Transverse colon (tissue), 4 donors: Measurements from ENCODE around the gene LRRC10B. TPM values are rescaled to one million over a fixed set of nuclear protein-coding genes. Genes with fewer than 3 reads are reported as not detected.

ENCODE experiments used
- DNase-seq: peaks from one replicate; pipeline ENCODE4 v3.0.0-alpha.2; 2019
- H3K27ac ChIP-seq, 4 donors: fragments of 200-600 bp; sonication (generic); 2 replicates each; pipeline ENCODE4 v1.5.1; 2016 to 2018; ENCODE audit warnings: inconsistent platforms in 4 of 4
- H3K27me3 ChIP-seq: fragments of 200-600 bp; sonication (generic); 2 replicates; pipeline ENCODE4 v1.5.1; 2017; ENCODE audit warnings: inconsistent platforms
- H3K36me3 ChIP-seq, 4 donors: fragments of 200-600 bp; sonication (generic); 2 replicates each; pipeline ENCODE4 v1.5.1; 2017 to 2019; ENCODE audit warnings: inconsistent platforms in 4 of 4
- H3K4me1 ChIP-seq, 4 donors: fragments of 200-600 bp; sonication (generic); 2 replicates each; pipeline ENCODE4 v1.5.1; 2017 to 2020; ENCODE audit warnings: inconsistent platforms in 4 of 4
- H3K4me3 ChIP-seq, 4 donors: fragments of 200-600 bp; sonication (generic); 1 replicate in 1 of 4; 2 replicates in 3 of 4; pipeline versions ENCODE4 v1.5.1 to v1.6.1; 2017 to 2019; ENCODE audit warnings: inconsistent platforms in 4 of 4
- H3K9me3 ChIP-seq, 2 donors: fragments of 200-600 bp; sonication (generic); 2 replicates each; pipeline ENCODE4 v1.5.1; 2017 to 2019; ENCODE audit warnings: inconsistent platforms in 2 of 2
- CTCF ChIP-seq, 5 experiments: fragments of 200-600 bp in 3 of 5; fragments of 450-650 bp in 2 of 5; sonication (generic) in 3 of 5; IDR thresholded peaks; 1 replicate in 2 of 5; 2 replicates in 3 of 5; pipeline ENCODE4 v1.5.1; 2016 to 2017; ENCODE audit warnings: antibody characterized with exemption in 5 of 5, inconsistent platforms in 3 of 5, mild to moderate bottlenecking in 2 of 5, moderate library complexity in 1 of 5
- EP300 ChIP-seq: sonication (generic); formaldehyde crosslinking; IDR thresholded peaks from one replicate; pipeline ENCODE4 v1.6.1; 2017; ENCODE audit warnings: antibody characterized with exemption, low read depth
- POLR2A ChIP-seq: fragments of 450-650 bp; IDR thresholded peaks from one replicate; pipeline ENCODE4 v1.6.1; 2016; ENCODE audit warnings: antibody characterized with exemption, mild to moderate bottlenecking, moderate library complexity
- POLR2AphosphoS5 ChIP-seq, 3 donors: sonication (generic); formaldehyde crosslinking; IDR thresholded peaks; one replicate each; pipeline ENCODE4 v1.6.1; 2016; ENCODE audit warnings: antibody characterized with exemption in 3 of 3
- WGBS, 2 donors: methylation state at CpG; one replicate each; pipeline ENCODE4 v1.1.5; 2018; ENCODE audit warnings: low coverage in 1 of 2; 5-methylcytosine and 5-hydroxymethylcytosine counted together
- in situ Hi-C, 4 donors: fragments of 200-750 bp; cut with MboI; loops; one replicate each; pipeline versions ENCODE4 v1.15.0 to v1.15.1; 2017; ENCODE audit warnings: low sequenced_read_pairs in 3 of 4, low pct_ligation_motif_present in 1 of 4, low pct_unique_long_range_greater_than_20kb in 1 of 4
- intact Hi-C: fragments of 100-400 bp; cut with DNase I; formaldehyde crosslinking; loops from one replicate; pipeline ENCODE4 v1.15.1; 2023; ENCODE audit warnings: low total_unique reads
- total RNA-seq, 4 donors: library from RNA; depleted of rRNA; stranded (reverse); fragments of >200 nt; gene quantifications; one replicate each; pipeline ENCODE4 v1.1.0, GENCODE V29; 2016

The LRRC10B gene
- total RNA-seq, 4 donors from 2014 or later = 0.32 to 1.1 (median 0.60) TPM; not detected in 1

DNA sequence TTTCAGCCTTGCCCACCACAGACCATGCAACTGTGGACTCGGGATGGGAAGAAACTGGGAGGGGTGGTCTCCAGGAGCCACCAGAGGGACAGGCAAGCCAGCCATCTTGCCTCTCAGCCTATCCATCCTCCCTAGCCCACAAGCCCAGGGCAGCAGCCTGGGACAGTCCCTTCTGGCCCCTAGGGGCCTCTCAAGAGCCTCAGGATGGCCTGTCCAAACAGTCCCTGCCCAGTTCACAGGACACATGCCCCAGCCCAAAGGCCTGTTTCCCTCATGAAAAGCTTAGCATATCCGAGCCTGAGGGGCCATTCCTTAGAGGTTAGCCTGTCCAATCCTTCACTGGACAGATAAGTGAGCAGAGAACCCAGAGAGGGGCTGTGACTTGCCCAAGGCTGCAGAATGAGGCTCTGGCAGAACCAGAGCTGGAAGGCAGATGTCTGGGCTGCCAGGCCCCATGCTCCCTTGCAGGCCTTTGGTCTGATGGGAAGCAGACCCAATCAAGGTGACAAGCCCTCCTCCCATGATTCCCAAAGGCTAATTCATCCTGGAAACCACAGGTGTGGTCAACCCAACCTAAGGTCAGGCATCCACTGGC, 28.2 kb downstream of the LRRC10B start:
- intact Hi-C loops = loop anchor here (10.0 kb wide), 1 partner anchor 88 kb away; no protein-coding TSS in a partner anchor
- Histone ChIP-seq H3K4me3 (no peak overlapping the region), H3K27ac (no peak overlapping the region), H3K36me3 (no peaks in the 10 kb centered on the region), H3K4me1 (peaks cover 0 to 25% (median 22%) of the 10 kb centered on the region in 4 donors), H3K27me3 (no peaks in the 10 kb centered on the region), H3K9me3 (no peaks in the 10 kb centered on the region)
- in situ Hi-C loops = no loop called here
- no peak for DNase-seq
- 100% methylated on average over 2 of the region's 2 CpGs; no CpG with 5 or more reads in 1 of the 2 donors for WGBS, 2 donors
- TF ChIP-seq EP300 (no peak), POLR2A (no peak), POLR2AphosphoS5 (IDR thresholded peaks at IDR 0.05) (no peak)

DNA sequence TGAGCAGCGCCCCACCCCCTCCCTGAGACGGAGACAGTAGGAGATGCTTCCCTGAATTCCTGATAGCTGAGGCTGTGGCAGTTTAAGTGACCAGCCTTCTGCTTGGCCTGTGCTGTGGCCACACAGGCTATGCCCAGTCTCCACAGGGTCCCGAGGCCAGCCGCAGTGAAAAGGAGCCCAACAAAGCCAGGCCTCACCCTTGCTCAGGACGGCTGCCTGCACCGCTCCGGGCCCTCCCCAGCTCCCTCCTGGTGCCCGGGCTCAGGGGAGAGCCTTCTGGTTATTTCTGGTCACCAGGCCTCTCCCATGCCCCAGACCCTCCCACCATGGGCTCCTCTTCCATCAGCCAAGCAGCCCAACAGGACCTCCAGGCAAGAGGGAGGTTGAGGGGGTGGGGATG, 28.8 kb downstream of the LRRC10B start:
- H3K9me3 ChIP-seq = no peaks in the 10 kb centered on the region
- WGBS, 2 donors = 83 to 95% methylated on average over 4 to 8 of the region's 8 CpGs
- no peaks in the 10 kb centered on the region for H3K36me3 ChIP-seq
- no peak for TF ChIP-seq CTCF (IDR thresholded peaks at IDR 0.05)
- TF ChIP-seq POLR2AphosphoS5 (IDR thresholded peaks at IDR 0.05) = no peak
- no peak for TF ChIP-seq POLR2A
- TF ChIP-seq EP300 = no peak
- intact Hi-C loops = loop anchor here (10.0 kb wide), 1 partner anchor 87 kb away; no protein-coding TSS in a partner anchor
- peaks cover 0 to 22% (median 19%) of the 10 kb centered on the region in 4 donors for H3K4me1 ChIP-seq
- no peak overlapping the region for H3K4me3 ChIP-seq
- in situ Hi-C loops = no loop called here
- no peak overlapping the region for H3K27ac ChIP-seq
- no peak for DNase-seq
- H3K27me3 ChIP-seq = no peaks in the 10 kb centered on the region

- DNase-seq = no peak
- no peaks in the 10 kb centered on the region for H3K9me3 ChIP-seq
- WGBS, 2 donors = 60 to 87% methylated on average over 1 to 5 of the region's 9 CpGs
- H3K4me1 ChIP-seq = peaks cover 0 to 9% (median 8%) of the 10 kb centered on the region in 4 donors
- H3K4me3 ChIP-seq = no peak overlapping the region
- no peaks in the 10 kb centered on the region for H3K36me3 ChIP-seq
- no peak overlapping the region for H3K27ac ChIP-seq
- in situ Hi-C loops = no loop called here
- intact Hi-C loops = loop anchor here (10.0 kb wide), 1 partner anchor 86 kb away; no protein-coding TSS in a partner anchor
- H3K27me3 ChIP-seq = no peaks in the 10 kb centered on the region
- TF ChIP-seq EP300 (no peak), CTCF (IDR thresholded peaks at IDR 0.05) (no peak), POLR2AphosphoS5 (IDR thresholded peaks at IDR 0.05) (no peak), POLR2A (no peak)
Measured at GRCh38 chr11:61538636-61538961, 30.1 kb downstream of the LRRC10B start.

- H3K4me1 ChIP-seq = peaks cover 0 to 5% (median 4%) of the 10 kb centered on the region in 4 donors
- no peaks in the 10 kb centered on the region for H3K9me3 ChIP-seq
- H3K4me3 ChIP-seq = no peak overlapping the region
- in situ Hi-C loops (no loop called here), intact Hi-C loops (loop anchor here (10.0 kb wide), 1 partner anchor 86 kb away; no protein-coding TSS in a partner anchor)
- H3K27me3 ChIP-seq = no peaks in the 10 kb centered on the region
- WGBS, 2 donors = 84% methylated on average over 11 of the region's 11 CpGs; no CpG with 5 or more reads in 1 of the 2 donors
- no peak for DNase-seq
- H3K36me3 ChIP-seq = no peaks in the 10 kb centered on the region
- no peak overlapping the region for H3K27ac ChIP-seq
- TF ChIP-seq POLR2AphosphoS5 (IDR thresholded peaks at IDR 0.05) = no peak
- TF ChIP-seq CTCF (IDR thresholded peaks at IDR 0.05) = no peak
- no peak for TF ChIP-seq POLR2A
- no peak for TF ChIP-seq EP300
Measured at GRCh38 chr11:61539006-61539405, 30.5 kb downstream of the LRRC10B start.
